ENCODE measurements around the gene HAGHL.
"Not testable (repeated sequence)": the region's sequence is repeated elsewhere in the genome, so short reads cannot be mapped to it uniquely, and the experiment has no call there.

HAGHL gene

DNA sequence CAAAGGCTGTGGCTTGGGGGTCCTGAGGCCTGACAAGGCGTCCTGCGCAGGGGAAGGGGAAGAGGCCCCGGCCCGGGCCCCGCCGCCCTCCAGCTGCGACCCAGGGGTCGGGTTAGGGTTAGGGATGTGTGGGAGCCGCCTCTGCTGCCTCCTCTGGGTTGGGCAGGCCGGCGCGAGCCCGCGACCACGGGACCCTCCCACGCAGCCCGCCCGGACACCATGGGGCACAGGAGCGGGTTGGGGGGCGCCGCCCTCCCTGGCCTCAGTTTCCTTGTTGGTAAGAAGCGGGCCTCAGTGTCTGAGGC lies 13.5 kb downstream of the HAGHL start:
- Histone ChIP-seq H3K4me1 (ENCODE audit: control insufficient read depth, insufficient read depth, low read length) (no peaks in the 10 kb centered on the region), H3K27me3 (ENCODE audit: control insufficient read depth, insufficient read depth, low read length) (no peaks in the 10 kb centered on the region), H3K4me3 (ENCODE audit: low read depth, low read length) (peak overlapping the region; percentile 83), H3K9me3 (ENCODE audit: control insufficient read depth, insufficient read depth, low read length) (no peaks in the 10 kb centered on the region), H3K36me3 (ENCODE audit: control insufficient read depth, insufficient read depth, low read length) (peaks cover 23% of the 10 kb centered on the region), H3K27ac (ENCODE audit: low read depth, low read length) (peak overlapping the region; percentile 64), H3K9ac (ENCODE audit: low read depth, low read length) (peak overlapping the region; percentile 71; the same call in 1 of the 2 replicates)

DNA sequence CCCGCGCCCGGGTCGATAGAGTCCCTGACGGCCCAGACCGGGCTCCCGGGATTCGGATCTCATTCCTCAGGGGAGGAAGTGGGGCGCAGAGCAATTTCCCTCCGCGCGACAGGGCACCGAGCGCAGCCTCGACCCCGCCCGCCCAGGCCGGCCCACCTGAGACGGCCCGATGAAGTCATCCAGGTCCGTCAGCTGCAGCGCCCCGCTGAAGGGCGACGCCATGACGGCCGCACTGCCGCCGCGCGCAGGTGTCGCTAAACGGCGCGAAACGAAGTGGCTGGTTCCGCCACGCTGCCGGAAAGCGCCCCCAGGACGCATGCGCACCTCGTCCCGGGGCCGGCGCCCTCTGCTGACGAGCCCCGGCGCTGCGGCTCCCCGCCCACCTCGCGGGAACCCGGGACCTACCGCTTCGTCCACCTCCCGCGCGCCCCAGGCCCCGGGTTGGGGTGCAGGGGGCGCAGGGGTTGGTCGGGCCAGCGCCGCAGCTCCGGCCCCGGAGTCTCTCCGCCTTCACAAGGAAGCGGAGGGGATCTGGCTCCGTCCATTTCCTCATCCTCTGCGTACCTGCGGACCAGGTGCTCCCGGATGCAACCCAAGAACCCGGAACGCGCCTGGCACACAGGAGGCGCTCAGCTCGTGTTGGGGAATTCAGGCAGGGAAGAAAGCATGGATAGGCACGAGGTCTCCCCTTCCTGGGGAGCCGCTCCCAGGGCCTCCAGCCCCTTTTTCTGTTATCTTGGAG lies 14.0 kb downstream of the HAGHL start, which contains the start of gene CIAO3:
TSS of gene CIAO3 (minus strand) at position 234 of the 742 bp plus-strand sequence. CDS start at position 222, 12 bp downstream.
- Histone ChIP-seq H3K27ac (ENCODE audit: low read depth, low read length) (peak within 1 kb of the TSS; percentile 64), H3K36me3 (ENCODE audit: control insufficient read depth, insufficient read depth, low read length) (peaks cover 20% of the 10 kb centered on the region), H3K27me3 (ENCODE audit: control insufficient read depth, insufficient read depth, low read length) (no peaks in the 10 kb centered on the region), H3K4me1 (ENCODE audit: control insufficient read depth, insufficient read depth, low read length) (no peaks in the 10 kb centered on the region), H3K9ac (ENCODE audit: low read depth, low read length) (peak within 1 kb of the TSS; percentile 87), H3K9me3 (ENCODE audit: control insufficient read depth, insufficient read depth, low read length) (no peaks in the 10 kb centered on the region), H3K4me3 (ENCODE audit: low read depth, low read length) (peak within 1 kb of the TSS; percentile 83)

DNA sequence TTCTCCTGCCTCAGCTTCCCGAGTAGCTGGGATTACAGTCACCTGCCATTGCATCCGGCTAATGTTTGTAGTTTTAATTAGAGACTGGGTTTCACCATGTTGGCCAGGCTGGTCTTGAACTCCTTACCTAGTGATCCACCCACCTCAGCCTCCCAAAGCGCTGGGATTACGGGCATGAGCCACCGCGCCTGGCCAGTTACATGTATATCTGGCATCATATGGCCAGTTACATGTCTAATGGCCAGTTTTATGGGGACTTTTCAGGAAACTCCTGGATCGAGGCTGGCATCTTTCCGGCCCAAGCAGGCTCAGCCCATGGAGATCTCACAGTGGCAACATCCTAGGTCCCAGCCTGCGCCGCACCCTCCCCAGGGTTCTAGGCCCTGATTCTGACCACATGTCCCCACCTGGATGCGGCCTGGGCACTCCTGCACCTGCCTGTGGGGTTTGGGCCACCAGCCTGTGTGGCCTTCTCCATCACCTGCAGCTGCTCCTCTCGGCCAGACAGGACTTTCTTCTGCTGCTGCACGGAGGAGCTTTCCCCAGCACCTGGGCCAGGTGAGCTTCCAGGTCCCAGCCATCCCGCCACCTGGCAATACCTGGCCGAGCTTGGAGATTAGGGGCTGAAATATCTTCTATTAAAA lies 15.2 kb downstream of the HAGHL start:
- Histone ChIP-seq H3K36me3 (ENCODE audit: control insufficient read depth, insufficient read depth, low read length) (peaks cover 8% of the 10 kb centered on the region; the same call in 1 of the 2 replicates), H3K9me3 (ENCODE audit: control insufficient read depth, insufficient read depth, low read length) (no peaks in the 10 kb centered on the region), H3K27ac (ENCODE audit: low read depth, low read length) (no peak overlapping the region), H3K4me3 (ENCODE audit: low read depth, low read length) (no peak overlapping the region), H3K9ac (ENCODE audit: low read depth, low read length) (no peak overlapping the region), H3K4me1 (ENCODE audit: control insufficient read depth, insufficient read depth, low read length) (no peaks in the 10 kb centered on the region), H3K27me3 (ENCODE audit: control insufficient read depth, insufficient read depth, low read length) (no peaks in the 10 kb centered on the region)

DNA sequence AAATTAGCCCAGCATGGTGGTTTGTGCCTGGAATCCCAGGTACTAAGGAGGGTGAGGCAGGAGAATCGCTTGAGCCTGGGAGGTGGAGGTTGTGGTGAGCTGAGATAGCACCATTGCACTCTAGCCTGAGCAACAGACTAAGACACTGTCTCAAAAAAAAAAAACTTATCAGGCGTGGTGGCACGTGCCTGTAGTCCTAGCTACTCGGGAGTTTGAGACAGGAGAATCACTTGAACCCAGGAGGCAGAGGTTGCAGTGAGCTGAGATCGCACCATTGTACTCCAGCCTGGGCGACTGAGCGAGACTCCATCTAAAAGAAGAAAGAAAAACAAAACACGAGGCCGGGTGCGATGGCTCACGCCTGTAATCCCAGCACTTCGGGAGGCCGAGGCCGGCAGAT lies 16.0 kb downstream of the HAGHL start:
- H3K4me3 ChIP-seq (ENCODE audit: low read depth, low read length); H3K36me3 ChIP-seq (ENCODE audit: control insufficient read depth, insufficient read depth, low read length); H3K9ac ChIP-seq (ENCODE audit: low read depth, low read length); H3K27ac ChIP-seq (ENCODE audit: low read depth, low read length); H3K27me3 ChIP-seq (ENCODE audit: control insufficient read depth, insufficient read depth, low read length); H3K4me1 ChIP-seq (ENCODE audit: control insufficient read depth, insufficient read depth, low read length); H3K9me3 ChIP-seq (ENCODE audit: control insufficient read depth, insufficient read depth, low read length): not testable (repeated sequence)

DNA sequence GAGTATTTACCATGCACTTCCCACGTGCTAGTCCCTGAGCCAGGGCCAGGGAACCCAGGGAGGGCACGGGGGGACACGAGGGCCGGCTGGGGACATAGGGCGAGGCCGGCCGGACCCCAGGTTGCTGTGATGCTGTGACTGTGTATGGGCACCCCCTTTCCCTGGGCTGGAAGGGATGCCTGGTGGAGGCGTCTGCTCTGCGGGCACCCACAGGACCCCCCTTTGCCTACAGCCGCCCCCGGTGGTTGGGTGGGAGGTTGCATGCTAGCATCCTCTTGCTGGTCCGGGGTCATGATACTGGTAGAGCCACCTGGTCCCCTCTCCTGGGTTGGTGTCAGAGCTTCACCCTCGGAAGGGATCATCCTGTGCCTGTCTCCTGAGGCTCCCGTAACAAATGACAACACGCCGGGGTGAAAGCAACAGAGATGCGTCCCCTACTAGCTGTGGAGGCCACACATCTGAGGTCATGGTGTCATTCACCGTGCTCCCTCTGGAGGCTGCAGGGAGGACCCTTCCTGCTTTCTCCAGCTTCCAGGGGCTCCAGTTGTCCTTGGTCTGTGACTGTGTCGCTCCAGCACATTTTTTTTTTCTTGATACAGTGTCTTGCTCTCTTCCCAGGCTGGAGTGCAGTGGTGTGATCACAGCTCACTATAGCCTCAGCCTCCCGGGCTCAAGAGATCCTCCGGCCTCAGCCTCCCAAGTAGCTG lies 17.0 kb downstream of the HAGHL start:
- Histone ChIP-seq H3K27ac (ENCODE audit: low read depth, low read length) (no peak overlapping the region), H3K9ac (ENCODE audit: low read depth, low read length) (no peak overlapping the region), H3K27me3 (ENCODE audit: control insufficient read depth, insufficient read depth, low read length) (no peaks in the 10 kb centered on the region), H3K4me1 (ENCODE audit: control insufficient read depth, insufficient read depth, low read length) (no peaks in the 10 kb centered on the region), H3K4me3 (ENCODE audit: low read depth, low read length) (no peak overlapping the region), H3K9me3 (ENCODE audit: control insufficient read depth, insufficient read depth, low read length) (no peaks in the 10 kb centered on the region), H3K36me3 (ENCODE audit: control insufficient read depth, insufficient read depth, low read length) (no peaks in the 10 kb centered on the region)

DNA sequence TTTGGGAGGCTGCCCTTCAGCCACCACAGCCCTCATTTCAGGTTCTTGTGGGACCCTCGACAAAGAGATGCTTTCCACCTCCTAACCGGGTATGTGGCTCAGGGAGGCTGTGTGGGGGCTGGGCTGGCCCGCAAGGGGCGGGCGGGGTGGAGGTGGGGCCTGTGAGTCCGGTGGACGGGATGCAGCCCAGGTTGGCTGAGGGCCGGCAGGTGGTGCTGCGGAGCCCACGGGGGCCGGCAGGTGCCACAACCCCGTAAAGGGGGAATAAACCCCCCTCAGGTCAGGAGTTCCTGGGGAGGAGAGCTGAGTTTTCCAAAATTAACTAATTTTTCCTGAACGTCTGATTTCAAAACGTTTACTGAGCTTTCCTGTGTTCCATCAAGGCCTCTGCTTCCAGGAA lies 18.8 kb downstream of the HAGHL start:
- no peak overlapping the region for H3K9ac ChIP-seq (ENCODE audit: low read depth, low read length)
- H3K27ac ChIP-seq (ENCODE audit: low read depth, low read length) = no peak overlapping the region
- H3K9me3 ChIP-seq (ENCODE audit: control insufficient read depth, insufficient read depth, low read length) = no peaks in the 10 kb centered on the region
- H3K4me3 ChIP-seq (ENCODE audit: low read depth, low read length) = no peak overlapping the region
- H3K4me1 ChIP-seq (ENCODE audit: control insufficient read depth, insufficient read depth, low read length) = peaks cover 2% of the 10 kb centered on the region; the same call in 1 of the 2 replicates
- no peaks in the 10 kb centered on the region for H3K36me3 ChIP-seq (ENCODE audit: control insufficient read depth, insufficient read depth, low read length)
- no peaks in the 10 kb centered on the region for H3K27me3 ChIP-seq (ENCODE audit: control insufficient read depth, insufficient read depth, low read length)

DNA sequence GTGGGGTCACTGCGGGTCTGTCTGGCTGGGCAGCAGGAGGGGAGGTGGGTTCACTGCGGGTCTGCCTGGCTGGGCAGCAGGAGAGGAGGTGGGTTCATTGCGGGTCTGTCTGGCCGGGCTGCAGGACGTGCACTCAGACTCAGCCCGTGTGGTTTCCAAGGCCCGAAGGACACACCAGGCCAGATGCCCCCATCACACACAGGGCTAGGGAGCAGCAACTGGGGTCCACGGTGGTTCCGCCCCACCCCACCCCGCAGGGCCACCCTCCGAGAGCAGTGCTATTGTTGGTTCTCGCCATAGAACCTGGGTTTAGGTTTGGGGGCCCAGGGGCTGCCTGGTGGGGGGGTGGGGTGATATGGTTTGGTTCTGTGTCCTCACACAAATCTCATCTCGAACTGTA lies 19.7 kb downstream of the HAGHL start:
- Histone ChIP-seq H3K27ac (ENCODE audit: low read depth, low read length) (no peak overlapping the region), H3K9me3 (ENCODE audit: control insufficient read depth, insufficient read depth, low read length) (no peaks in the 10 kb centered on the region), H3K4me1 (ENCODE audit: control insufficient read depth, insufficient read depth, low read length) (peaks cover 9% of the 10 kb centered on the region), H3K27me3 (ENCODE audit: control insufficient read depth, insufficient read depth, low read length) (no peaks in the 10 kb centered on the region), H3K9ac (ENCODE audit: low read depth, low read length) (no peak overlapping the region), H3K4me3 (ENCODE audit: low read depth, low read length) (no peak overlapping the region), H3K36me3 (ENCODE audit: control insufficient read depth, insufficient read depth, low read length) (no peaks in the 10 kb centered on the region)

DNA sequence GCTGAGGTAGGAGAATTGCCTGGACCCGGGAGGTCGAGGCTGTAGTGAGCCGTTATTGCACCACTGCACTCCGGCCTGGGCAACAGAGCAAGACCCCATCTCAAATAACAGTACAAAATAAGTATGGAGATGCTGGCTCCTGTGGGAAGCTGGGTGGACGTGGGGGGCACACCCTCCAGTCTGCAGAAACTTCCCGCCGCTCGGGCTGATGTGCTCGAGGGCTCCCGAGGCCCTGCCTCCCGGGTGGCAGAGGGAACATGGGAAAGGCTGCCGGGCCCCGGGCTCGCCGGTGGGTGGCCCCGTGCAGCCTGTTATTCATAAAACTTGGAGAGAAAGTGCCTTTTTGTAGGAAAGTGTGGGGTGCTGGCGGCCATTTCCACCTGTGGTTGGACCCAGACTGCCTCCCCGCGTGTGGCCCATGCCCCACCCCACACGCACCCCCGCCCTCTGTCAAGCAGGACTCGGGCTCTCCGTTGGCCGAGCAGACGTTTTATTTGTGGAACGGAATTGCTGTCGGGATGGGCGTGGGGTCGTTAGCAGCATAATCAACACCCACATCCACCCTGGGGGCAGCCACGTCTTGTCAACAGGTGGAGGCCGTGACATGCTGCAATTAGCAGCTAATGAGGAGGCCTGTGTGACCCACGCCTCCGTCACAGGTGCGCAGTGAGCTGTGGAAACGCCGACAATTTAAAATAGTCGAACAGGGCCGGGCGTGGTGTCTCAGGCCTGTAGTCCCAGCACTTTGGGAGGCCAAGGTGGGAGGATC lies 21.3 kb downstream of the HAGHL start:
- H3K27ac ChIP-seq (ENCODE audit: low read depth, low read length) = no peak overlapping the region
- no peaks in the 10 kb centered on the region for H3K27me3 ChIP-seq (ENCODE audit: control insufficient read depth, insufficient read depth, low read length)
- H3K4me1 ChIP-seq (ENCODE audit: control insufficient read depth, insufficient read depth, low read length) = peaks cover 19% of the 10 kb centered on the region
- H3K4me3 ChIP-seq (ENCODE audit: low read depth, low read length) = no peak overlapping the region
- no peaks in the 10 kb centered on the region for H3K36me3 ChIP-seq (ENCODE audit: control insufficient read depth, insufficient read depth, low read length)
- no peak overlapping the region for H3K9ac ChIP-seq (ENCODE audit: low read depth, low read length)
- H3K9me3 ChIP-seq (ENCODE audit: control insufficient read depth, insufficient read depth, low read length) = no peaks in the 10 kb centered on the region

DNA sequence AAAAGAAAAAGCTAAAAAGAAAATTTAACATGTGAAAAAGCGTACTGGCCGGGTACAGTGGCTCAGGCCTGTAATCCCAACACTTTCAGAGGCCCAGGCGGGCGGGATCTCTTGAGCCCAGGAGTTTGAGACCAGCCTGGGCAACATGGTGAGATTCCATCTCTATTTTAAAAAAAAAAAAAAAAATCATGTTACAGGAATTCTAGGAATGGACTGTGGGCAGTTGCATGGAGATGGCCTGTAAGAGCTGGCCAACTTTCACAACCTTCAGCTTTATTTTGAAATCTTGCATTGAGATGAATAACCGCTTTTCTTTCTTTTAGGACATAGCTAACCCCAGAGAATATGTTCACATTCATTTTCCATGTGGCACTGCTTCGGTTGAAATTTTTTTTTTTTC lies 22.1 kb downstream of the HAGHL start:
- H3K4me3 ChIP-seq (ENCODE audit: low read depth, low read length) = no peak overlapping the region
- no peaks in the 10 kb centered on the region for H3K27me3 ChIP-seq (ENCODE audit: control insufficient read depth, insufficient read depth, low read length)
- peaks cover 19% of the 10 kb centered on the region for H3K4me1 ChIP-seq (ENCODE audit: control insufficient read depth, insufficient read depth, low read length)
- H3K9ac ChIP-seq (ENCODE audit: low read depth, low read length) = no peak overlapping the region
- no peaks in the 10 kb centered on the region for H3K9me3 ChIP-seq (ENCODE audit: control insufficient read depth, insufficient read depth, low read length)
- H3K36me3 ChIP-seq (ENCODE audit: control insufficient read depth, insufficient read depth, low read length) = no peaks in the 10 kb centered on the region
- no peak overlapping the region for H3K27ac ChIP-seq (ENCODE audit: low read depth, low read length)

DNA sequence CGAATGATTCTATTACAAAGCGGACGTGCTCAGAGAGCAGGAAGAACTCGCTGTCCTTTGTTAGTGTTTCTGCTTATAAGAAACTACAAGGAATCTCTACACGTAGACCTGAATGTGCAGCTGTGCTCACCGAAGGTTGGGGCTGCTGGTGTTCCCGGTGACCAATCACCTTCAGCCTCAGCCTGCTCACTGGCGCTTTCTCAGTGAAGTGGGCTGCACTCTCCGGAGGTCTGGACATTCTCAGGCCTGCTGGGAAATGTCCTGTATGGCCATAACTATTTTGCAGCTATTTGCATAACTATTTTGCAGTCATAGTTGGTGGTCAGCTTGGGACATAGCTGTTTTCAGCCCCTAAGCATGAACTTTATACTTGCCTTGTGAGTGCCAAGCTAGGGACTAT lies 23.6 kb downstream of the HAGHL start:
- Histone ChIP-seq H3K4me3 (ENCODE audit: low read depth, low read length) (no peak overlapping the region), H3K9me3 (ENCODE audit: control insufficient read depth, insufficient read depth, low read length) (no peaks in the 10 kb centered on the region), H3K27ac (ENCODE audit: low read depth, low read length) (no peak overlapping the region), H3K4me1 (ENCODE audit: control insufficient read depth, insufficient read depth, low read length) (peaks cover 19% of the 10 kb centered on the region), H3K27me3 (ENCODE audit: control insufficient read depth, insufficient read depth, low read length) (no peaks in the 10 kb centered on the region), H3K9ac (ENCODE audit: low read depth, low read length) (no peak overlapping the region), H3K36me3 (ENCODE audit: control insufficient read depth, insufficient read depth, low read length) (no peaks in the 10 kb centered on the region)

All from HUES48 (cell line).